Caco-2 (cell line): ENCODE results near the gene ZFR2. TPM values are rescaled to one million over a fixed set of nuclear protein-coding genes. Genes with fewer than 3 reads are reported as not detected.

Experiments
- BruUV-seq: library from RNA; stranded (reverse); fragments of 400-500 nt; replicated peaks from 2 replicates; lab custom pipeline; 2021; lab: Mats Ljungman, UMichigan
- CTCF ChIA-PET: fragments of 300-600 bp; sonication (Branson Sonifier 250); formaldehyde crosslinking; loops from one replicate; lab custom pipeline; 2022; ENCODE audit warnings: antibody characterized with exemption; lab: Charles Lee
- POLR2A ChIA-PET: fragments of 300-600 bp; sonication (Branson Sonifier 250); formaldehyde crosslinking; loops from one replicate; lab custom pipeline; 2022; ENCODE audit warnings: antibody characterized with exemption; lab: Charles Lee
- DNase-seq, 2 experiments: peaks; one replicate each; pipeline versions ENCODE4 v3.0.0 to v3.0.0-alpha.2; 2020 to 2022
- H3K27me3 ChIP-seq: replicated peaks from 2 replicates; pipeline ENCODE4 v1.6.0; 2011; ENCODE audit warnings: low read length; ENCODE audit not compliant: control insufficient read depth, insufficient read depth
- H3K36me3 ChIP-seq: 2 replicates; pipeline ENCODE4 v1.5.1; 2011; ENCODE audit warnings: low read length; ENCODE audit not compliant: control insufficient read depth, insufficient read depth
- H3K4me1 ChIP-seq: fragments of 250-450 bp; sonication (Bioruptor Pico); 2 replicates; pipeline ENCODE4 v1.5.1; 2020; ENCODE audit warnings: mild to moderate bottlenecking
- H3K4me3 ChIP-seq: 2 replicates; pipeline ENCODE4 v1.5.1; 2011; ENCODE audit warnings: low read depth, mild to moderate bottlenecking, control low read depth, low read length
- H3K9me3 ChIP-seq: fragments of 250-450 bp; sonication (Bioruptor Pico); 2 replicates; pipeline ENCODE4 v1.5.1; 2020; ENCODE audit warnings: mild to moderate bottlenecking, moderate library complexity
- H3K27ac Mint-ChIP-seq: one replicate; pipeline ENCODE4 v1.8.0; 2022; ENCODE audit warnings: mixed read lengths; ENCODE audit not compliant: unreplicated experiment
- H3K27me3 Mint-ChIP-seq: one replicate; pipeline ENCODE4 v1.8.0; 2022; ENCODE audit warnings: mixed read lengths; ENCODE audit not compliant: insufficient read depth, unreplicated experiment
- H3K36me3 Mint-ChIP-seq: one replicate; pipeline ENCODE4 v1.8.0; 2022; ENCODE audit warnings: mild to moderate bottlenecking, mixed read lengths; ENCODE audit not compliant: insufficient read depth, unreplicated experiment
- H3K4me1 Mint-ChIP-seq: one replicate; pipeline ENCODE4 v1.8.0; 2022; ENCODE audit warnings: low read depth, mixed read lengths; ENCODE audit not compliant: unreplicated experiment
- H3K4me3 Mint-ChIP-seq: one replicate; pipeline ENCODE4 v1.8.0; 2022; ENCODE audit warnings: mild to moderate bottlenecking, moderate library complexity, mixed read lengths; ENCODE audit not compliant: unreplicated experiment
- H3K9me3 Mint-ChIP-seq: one replicate; pipeline ENCODE4 v1.8.0; 2022; ENCODE audit warnings: mixed read lengths; ENCODE audit not compliant: unreplicated experiment
- intact Hi-C: fragments of 100-400 bp; cut with micrococcal nuclease; formaldehyde crosslinking; loops from one replicate; pipeline ENCODE4 v1.10.0; 2022; ENCODE audit not compliant: unreplicated experiment
- total RNA-seq: library from RNA; stranded (reverse); gene quantifications from 2 replicates; pipeline ENCODE4 v1.2.3, GENCODE V29; 2022
- TF ChIP-seq, protein P1 (sequence below), 2 experiments: fragments of 200-600 bp in 1 of 2; IDR thresholded peaks; 1 replicate in 1 of 2; 2 replicates in 1 of 2; pipeline versions ENCODE4 v1.5.1 to v1.8.0; 2011 to 2022; ENCODE audit warnings: antibody characterized with exemption in 1 of 2, control low read depth in 1 of 2, inconsistent platforms in 1 of 2, low read depth in 1 of 2, low read length in 1 of 2, mild to moderate bottlenecking in 1 of 2, moderate library complexity in 1 of 2; ENCODE audit not compliant: insufficient read depth in 1 of 2, severe bottlenecking in 1 of 2, unreplicated experiment in 1 of 2

Gene ZFR2
- total RNA-seq, 1 experiment from 2014 or later: not detected

- TF ChIP-seq, protein P1, sequence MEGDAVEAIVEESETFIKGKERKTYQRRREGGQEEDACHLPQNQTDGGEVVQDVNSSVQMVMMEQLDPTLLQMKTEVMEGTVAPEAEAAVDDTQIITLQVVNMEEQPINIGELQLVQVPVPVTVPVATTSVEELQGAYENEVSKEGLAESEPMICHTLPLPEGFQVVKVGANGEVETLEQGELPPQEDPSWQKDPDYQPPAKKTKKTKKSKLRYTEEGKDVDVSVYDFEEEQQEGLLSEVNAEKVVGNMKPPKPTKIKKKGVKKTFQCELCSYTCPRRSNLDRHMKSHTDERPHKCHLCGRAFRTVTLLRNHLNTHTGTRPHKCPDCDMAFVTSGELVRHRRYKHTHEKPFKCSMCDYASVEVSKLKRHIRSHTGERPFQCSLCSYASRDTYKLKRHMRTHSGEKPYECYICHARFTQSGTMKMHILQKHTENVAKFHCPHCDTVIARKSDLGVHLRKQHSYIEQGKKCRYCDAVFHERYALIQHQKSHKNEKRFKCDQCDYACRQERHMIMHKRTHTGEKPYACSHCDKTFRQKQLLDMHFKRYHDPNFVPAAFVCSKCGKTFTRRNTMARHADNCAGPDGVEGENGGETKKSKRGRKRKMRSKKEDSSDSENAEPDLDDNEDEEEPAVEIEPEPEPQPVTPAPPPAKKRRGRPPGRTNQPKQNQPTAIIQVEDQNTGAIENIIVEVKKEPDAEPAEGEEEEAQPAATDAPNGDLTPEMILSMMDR (IDR thresholded peaks at IDR 0.05; ENCODE audit: insufficient read depth in 1 of 2, low read depth in 1 of 2, low read length in 1 of 2, severe bottlenecking in 1 of 2, unreplicated experiment in 1 of 2): no peak
- Histone ChIP-seq H3K4me3 (no peak overlapping the region), H3K36me3 (no peaks in the 10 kb centered on the region), H3K27me3 (no peaks in the 10 kb centered on the region; the same call in 1 of the 2 replicates), H3K9me3 (no peaks in the 10 kb centered on the region), H3K4me1 (no peaks in the 10 kb centered on the region)
- no peak overlapping the region for H3K27ac Mint-ChIP-seq
- H3K36me3 Mint-ChIP-seq: no peaks in the 10 kb centered on the region
- no peak for DNase-seq
- POLR2A ChIA-PET: no interaction called here
- CTCF ChIA-PET: no interaction called here
- H3K4me1 Mint-ChIP-seq: no peaks in the 10 kb centered on the region
- no peak overlapping the region for H3K4me3 Mint-ChIP-seq
- H3K9me3 Mint-ChIP-seq: no peaks in the 10 kb centered on the region
- no TSS peak for BruUV-seq
- intact Hi-C loops: no loop called here
- peaks cover 5% of the 10 kb centered on the region for H3K27me3 Mint-ChIP-seq
Observed at GRCh38 chr19:3904233-3904632, 35.4 kb upstream of the ZFR2 start.

DNA sequence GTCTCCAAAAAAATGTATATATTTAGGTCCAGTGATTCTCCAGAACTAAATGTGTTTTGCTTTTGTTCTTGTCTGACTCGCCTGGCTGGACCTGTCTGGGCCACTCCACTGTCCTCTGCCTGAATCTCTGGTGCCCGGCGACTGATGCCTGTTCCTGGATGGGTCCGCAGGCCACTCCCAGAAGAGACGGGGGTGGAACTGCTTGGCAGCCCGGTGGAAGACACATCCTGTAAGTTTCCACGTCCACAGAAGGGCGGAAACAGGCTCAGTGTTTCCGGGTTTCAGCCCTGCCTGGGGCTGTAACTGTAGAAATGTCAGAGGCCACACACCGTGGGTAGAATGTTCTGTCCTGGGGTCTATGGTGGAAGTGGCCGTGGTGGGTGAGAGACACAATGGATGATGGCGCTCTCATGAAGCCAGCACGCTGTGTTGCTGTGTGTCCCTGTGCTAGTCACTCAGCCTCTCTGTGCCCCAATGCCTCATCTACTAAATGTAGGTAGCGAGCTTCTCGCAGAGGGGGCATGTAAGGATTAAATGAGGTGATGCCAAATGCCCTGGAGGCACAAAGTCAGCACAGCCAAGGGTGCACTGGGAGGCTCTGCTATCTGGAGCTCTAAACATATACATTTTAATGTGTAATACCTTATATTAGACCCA, 33.6 kb upstream of the ZFR2 start:
- Histone ChIP-seq H3K27me3 (no peaks in the 10 kb centered on the region; the same call in 1 of the 2 replicates), H3K36me3 (no peaks in the 10 kb centered on the region), H3K9me3 (0 out of 2 replicates have a peak, but pooled peaks cover 6% of the 10 kb centered on the region), H3K4me3 (no peak overlapping the region), H3K4me1 (no peaks in the 10 kb centered on the region)
- H3K27me3 Mint-ChIP-seq: peaks cover 4% of the 10 kb centered on the region
- H3K4me3 Mint-ChIP-seq: no peak overlapping the region
- no peaks in the 10 kb centered on the region for H3K36me3 Mint-ChIP-seq
- no TSS peak for BruUV-seq
- DNase-seq: no peak
- TF ChIP-seq, protein P1 (IDR thresholded peaks at IDR 0.05; ENCODE audit: insufficient read depth in 1 of 2, low read depth in 1 of 2, low read length in 1 of 2, severe bottlenecking in 1 of 2, unreplicated experiment in 1 of 2): no peak
- H3K27ac Mint-ChIP-seq: no peak overlapping the region
- H3K9me3 Mint-ChIP-seq: no peaks in the 10 kb centered on the region
- intact Hi-C loops: no loop called here
- ChIA-PET CTCF (no interaction called here), POLR2A (no interaction called here)
- no peaks in the 10 kb centered on the region for H3K4me1 Mint-ChIP-seq

- H3K27ac Mint-ChIP-seq: no peak overlapping the region
- ChIA-PET CTCF (interaction anchor here (0.6 kb wide), 1 partner anchor 88 kb away, joined by 4 read pairs; no protein-coding TSS in a partner anchor), POLR2A (no interaction called here)
- no peak overlapping the region for H3K4me3 ChIP-seq
- H3K36me3 ChIP-seq: no peaks in the 10 kb centered on the region
- no peaks in the 10 kb centered on the region for H3K36me3 Mint-ChIP-seq
- DNase-seq: no peak
- H3K4me1 ChIP-seq: no peaks in the 10 kb centered on the region
- no peaks in the 10 kb centered on the region for H3K27me3 Mint-ChIP-seq
- H3K4me3 Mint-ChIP-seq: no peak overlapping the region
- H3K27me3 ChIP-seq: no peaks in the 10 kb centered on the region
- TF ChIP-seq, protein P1 (IDR thresholded peaks at IDR 0.05; ENCODE audit: insufficient read depth in 1 of 2, low read depth in 1 of 2, low read length in 1 of 2, severe bottlenecking in 1 of 2, unreplicated experiment in 1 of 2): no peak
- no peaks in the 10 kb centered on the region for H3K4me1 Mint-ChIP-seq
- intact Hi-C loops: no loop called here
- no peaks in the 10 kb centered on the region for H3K9me3 Mint-ChIP-seq
- 0 out of 2 replicates have a peak, but pooled peaks cover 6% of the 10 kb centered on the region for H3K9me3 ChIP-seq
- BruUV-seq: no TSS peak
Observed at GRCh38 chr19:3899531-3900294, 30.9 kb upstream of the ZFR2 start.
